GM12878 (cell line): Measurements from ENCODE around the gene PFN3. TPM values are rescaled to one million over a fixed set of nuclear protein-coding genes. Genes with fewer than 3 reads are reported as not detected.

Experiments used
- BCL3 ChIP-seq: IDR thresholded peaks from 2 replicates; pipeline ENCODE4 v1.6.1; 2011; ENCODE audit warnings: borderline replicate concordance, low read depth, mild to moderate bottlenecking, moderate library complexity, low read length; ENCODE audit not compliant: insufficient read depth, poor library complexity, severe bottlenecking
- ETV6 ChIP-seq, 2 experiments: fragments of 450-650 bp in 1 of 2; IDR thresholded peaks in 1 of 2; conservative IDR thresholded peaks in 1 of 2; 2 replicates each; pipeline ENCODE4 v1.6.1; 2014; ENCODE audit warnings: antibody characterized with exemption in 1 of 2, borderline replicate concordance in 1 of 2, low read depth in 1 of 2, mild to moderate bottlenecking in 1 of 2, moderate library complexity in 1 of 2
- NKRF ChIP-seq: fragments of 450-650 bp; conservative IDR thresholded peaks from 2 replicates; pipeline ENCODE4 v1.6.1; 2017; ENCODE audit warnings: mild to moderate bottlenecking, moderate library complexity
- PBX3 ChIP-seq: IDR thresholded peaks from 2 replicates; pipeline ENCODE4 v1.6.1; 2011; ENCODE audit warnings: mild to moderate bottlenecking, low read depth, low read length, moderate library complexity; ENCODE audit not compliant: insufficient replicate concordance
- POLR2AphosphoS5 ChIP-seq: IDR thresholded peaks from 2 replicates; pipeline ENCODE4 v1.6.1; 2011; ENCODE audit warnings: mild to moderate bottlenecking, low read length, inconsistent platforms
- SP1 ChIP-seq: IDR thresholded peaks from one replicate; pipeline ENCODE4 v1.6.1; 2011; ENCODE audit warnings: low read depth, low read length
- STAT1 ChIP-seq: fragments of 450-650 bp; conservative IDR thresholded peaks from 2 replicates; pipeline ENCODE4 v1.6.1; 2014; ENCODE audit warnings: antibody characterized with exemption, mild to moderate bottlenecking
- STAT3 ChIP-seq: IDR thresholded peaks from 2 replicates; pipeline ENCODE4 v1.6.1; 2011; ENCODE audit warnings: low read depth, low read length, improper control_type of control experiment
- SUPT20H ChIP-seq: IDR thresholded peaks from 2 replicates; pipeline ENCODE4 v1.6.1; 2011; ENCODE audit warnings: low read depth, mild to moderate bottlenecking, low read length, moderate library complexity, borderline replicate concordance; ENCODE audit not compliant: control insufficient read depth
- ZBED1 ChIP-seq: IDR thresholded peaks from 2 replicates; pipeline ENCODE4 v1.6.1; 2016; ENCODE audit warnings: borderline replicate concordance
- ZBTB11 ChIP-seq: fragments of 450-650 bp; formaldehyde crosslinking; IDR thresholded peaks from 2 replicates; pipeline ENCODE4 v1.5.0; 2022; ENCODE audit warnings: mild to moderate bottlenecking, missing genetic modification characterization
- ZBTB40 ChIP-seq: fragments of 450-650 bp; IDR thresholded peaks from 2 replicates; pipeline ENCODE4 v1.6.1; 2016; ENCODE audit warnings: mild to moderate bottlenecking, moderate library complexity, borderline replicate concordance
- ZNF217 ChIP-seq: fragments of 450-650 bp; IDR thresholded peaks from 2 replicates; pipeline ENCODE4 v1.6.1; 2017; ENCODE audit warnings: antibody characterized with exemption, mild to moderate bottlenecking
- polyA plus RNA-seq, 11 experiments: library from polyadenylated mRNA; depleted of rRNA in 4 of 11; unstranded in 6 of 11; stranded (reverse) in 5 of 11; fragments of >200 nt; fragmentation: Nextera tagmentation in 4 of 11; fragmentation: Illumina TruSeq in 1 of 11; extraction: Ambion mirVana in 4 of 11; extraction: Trizol in 1 of 11; gene quantifications; 1 replicate in 1 of 11; 2 replicates in 10 of 11; pipeline versions ENCODE4 v1.2.1 to v1.2.3, GENCODE V29; 2011 to 2016; ENCODE audit warnings: inconsistent platforms in 2 of 11, missing spikeins in 2 of 11, low read depth in 1 of 11
- total RNA-seq, 4 experiments: library from RNA; depleted of rRNA in 3 of 4; stranded (reverse); fragments of >200 nt in 3 of 4; fragmentation: Illumina TruSeq in 1 of 4; extraction: Trizol in 1 of 4; gene quantifications; 2 replicates each; pipeline versions ENCODE4 v1.2.1 to v1.2.3, GENCODE V29; 2013 to 2021

The PFN3 gene
- total and polyA plus RNA-seq, 10 of the 15 experiments (the other 5 are each of a cell fraction or from before 2014, with no cell fraction given): not detected

- TF ChIP-seq ZBTB11 (no peak), ZBED1 (no peak), PBX3 (peak; percentile 66), NKRF (0 out of 2 replicates have a peak, but pooled peaks have one; percentile 21), STAT3 (no peak), SP1 (peak; percentile 36), ETV6 (conservative IDR thresholded peaks at IDR 0.05 in 1 of 2, IDR thresholded peaks at IDR 0.05 in 1 of 2; ENCODE audit: borderline replicate concordance in 1 of 2, low read depth in 1 of 2) (peak in 1 of 2 experiments; percentile 68; a peak in 2 of 4 replicates), POLR2AphosphoS5 (peak; percentile 47; the same call in 1 of the 2 replicates), SUPT20H (no peak), ZBTB40 (no peak), STAT1 (0 out of 2 replicates have a peak, but pooled peaks have one; percentile 26), BCL3 (no peak), ZNF217 (no peak)
Observed at GRCh38 chr5:177412603-177413233, 12.3 kb upstream of the PFN3 start (continued).
